Activated CD4-positive, alpha-beta T cell treated with anti-CD3 and anti-CD28 coated beads for 4 hours (primary cell): ENCODE results near the gene FLYWCH2.
"Not testable (repeated sequence)": the region's sequence is repeated elsewhere in the genome, so short reads cannot be mapped to it uniquely, and the experiment has no call there.

Experiments used
- DNase-seq, 2 donors: peaks; one replicate each; pipeline ENCODE4 v3.0.0-alpha.2; 2020

The FLYWCH2 gene

DNA sequence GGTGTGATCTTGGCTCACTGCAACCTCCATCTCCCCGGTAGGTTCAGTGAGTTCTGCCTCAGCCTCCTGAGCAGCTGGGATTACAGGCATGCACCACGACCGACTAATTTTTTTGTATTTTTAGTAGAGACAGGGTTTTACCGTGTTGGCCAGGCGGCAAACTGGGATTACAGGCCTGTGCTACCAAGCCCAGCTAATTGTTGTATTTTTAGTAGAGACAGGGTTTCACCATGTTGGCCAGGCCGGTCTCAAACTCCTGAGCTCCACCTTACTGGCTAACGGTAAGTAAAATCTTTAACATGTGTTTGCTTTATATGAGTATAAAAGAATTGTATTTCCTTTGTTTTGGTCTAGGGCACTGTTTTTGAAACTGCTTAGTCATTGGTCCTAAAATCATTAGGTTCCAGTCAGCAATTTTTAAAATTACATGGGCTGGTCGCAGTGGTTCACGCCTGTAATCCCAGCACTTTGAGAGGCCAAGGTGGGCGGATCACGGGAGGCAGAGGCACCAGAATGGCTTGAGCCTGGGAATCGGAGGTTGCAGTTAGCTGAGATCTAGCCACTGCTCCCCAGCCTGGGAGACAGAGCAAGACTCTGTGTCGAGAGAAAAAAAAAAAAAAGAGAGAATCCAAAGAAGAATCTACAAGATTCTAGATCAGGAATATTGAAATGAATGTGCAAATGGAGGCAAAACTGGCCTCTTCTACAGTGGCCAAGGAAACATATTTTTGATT is 32.3 kb downstream of the FLYWCH2 start:
- no peak for DNase-seq

GRCh38 chr16:2919511-2920255 is 36.7 kb downstream of the FLYWCH2 start:
- DNase-seq, result peak; percentile 34 to 71

- no peak for DNase-seq
These were observed 40.5 kb downstream of the FLYWCH2 start for GRCh38 chr16:2923481-2923880.

DNA sequence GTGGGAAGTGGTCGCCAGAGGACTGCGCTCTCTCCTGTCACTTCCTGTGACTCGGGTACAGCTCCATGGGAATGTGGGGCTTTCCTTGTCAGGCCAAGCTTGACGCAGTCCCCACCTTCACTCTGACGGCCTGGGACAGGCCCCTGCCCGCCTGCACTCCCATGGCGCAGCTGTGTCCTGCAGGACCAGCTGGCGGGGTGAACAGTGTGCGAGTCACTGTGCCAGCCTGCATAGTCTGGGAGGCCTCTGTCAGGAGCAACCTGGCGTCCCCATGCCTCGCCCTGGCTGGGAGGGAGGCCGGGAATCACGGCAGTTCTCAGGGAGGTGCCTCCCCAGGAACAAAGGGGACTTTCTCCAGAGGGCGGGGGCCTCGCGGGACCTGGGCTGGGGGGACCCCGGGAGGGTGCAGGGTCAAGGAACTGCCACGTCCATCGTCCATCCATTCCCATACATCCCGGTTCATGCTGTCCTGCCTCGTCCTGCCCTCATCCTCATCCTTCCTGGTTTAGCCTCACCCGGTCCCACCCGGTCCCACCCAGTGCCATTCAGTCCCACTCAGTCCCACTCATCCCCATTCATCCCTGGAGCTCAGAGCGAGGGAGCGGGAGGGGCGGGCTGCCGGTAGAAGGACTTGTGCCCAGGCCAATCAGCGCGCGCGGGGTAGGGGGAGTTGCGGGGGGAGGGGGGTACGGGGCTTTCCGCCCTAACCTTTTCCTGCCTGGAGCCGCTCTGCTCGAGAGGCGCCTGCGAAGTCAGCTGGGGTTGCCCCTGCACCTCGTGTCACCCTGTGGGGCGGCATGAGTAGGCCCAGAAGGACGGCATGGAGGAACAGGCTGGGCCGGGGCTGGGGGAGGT is 42.1 kb downstream of the FLYWCH2 start:
- DNase-seq, result no peak

- DNase-seq, result no peak
These were observed 43.1 kb downstream of the FLYWCH2 start for GRCh38 chr16:2925951-2926649.

- DNase-seq, result no peak
These were observed 43.6 kb downstream of the FLYWCH2 start for GRCh38 chr16:2926650-2926999.

DNA sequence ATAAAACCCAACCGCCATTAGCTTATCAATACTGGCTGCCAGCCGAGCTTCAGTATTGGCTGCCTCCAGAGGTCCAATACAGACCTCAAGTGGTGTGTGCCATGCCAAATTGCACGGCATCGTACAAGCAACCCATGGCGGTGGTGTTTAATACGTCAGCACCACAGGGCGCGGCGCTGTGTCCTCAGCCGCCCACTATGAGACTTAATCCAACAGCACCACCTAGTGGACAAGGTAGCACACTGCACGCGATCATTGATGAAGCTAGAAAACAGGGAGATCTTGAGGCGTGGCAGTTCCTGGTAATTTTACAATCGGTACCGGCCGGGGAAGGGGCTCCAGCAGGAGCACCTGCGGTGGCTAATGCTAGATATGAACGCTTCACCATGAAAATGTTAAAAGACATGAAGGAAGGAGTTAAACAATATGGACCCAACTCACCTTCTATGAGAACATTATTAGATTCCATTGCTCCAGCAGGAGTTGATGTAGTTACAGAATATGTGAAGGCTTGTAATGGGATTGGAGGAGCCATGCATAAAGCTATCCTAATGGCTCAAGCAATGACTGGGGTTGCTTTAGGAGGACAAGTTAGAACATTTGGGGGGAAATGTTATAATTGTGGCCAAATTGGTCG is 44.1 kb downstream of the FLYWCH2 start:
- peak; percentile 81 to 89 for DNase-seq

GRCh38 chr16:2928151-2928550 is 45.1 kb downstream of the FLYWCH2 start:
- DNase-seq, result not testable (repeated sequence)

- DNase-seq, result no peak
These were observed 45.8 kb downstream of the FLYWCH2 start for GRCh38 chr16:2928796-2929195.

DNA sequence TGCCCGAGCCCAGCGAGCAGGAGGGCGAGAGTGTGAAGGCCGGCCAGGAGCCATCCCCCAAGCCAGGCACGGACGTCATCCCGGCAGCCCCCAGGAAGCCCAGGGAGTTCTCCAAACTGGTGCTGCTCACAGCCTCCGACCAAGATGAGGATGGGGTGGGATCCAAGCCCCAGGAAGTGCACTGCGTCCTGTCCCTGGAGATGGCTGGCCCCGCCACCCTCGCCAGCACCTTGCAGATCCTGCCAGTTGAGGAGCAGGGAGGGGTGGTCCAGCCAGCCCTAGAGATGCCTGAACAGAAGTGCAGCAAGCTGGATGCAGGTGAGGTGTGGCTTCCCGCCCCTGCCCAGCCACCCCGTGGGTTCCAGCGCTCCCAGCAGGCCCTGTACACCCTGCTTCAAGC is 46.7 kb downstream of the FLYWCH2 start:
- no peak for DNase-seq

DNA sequence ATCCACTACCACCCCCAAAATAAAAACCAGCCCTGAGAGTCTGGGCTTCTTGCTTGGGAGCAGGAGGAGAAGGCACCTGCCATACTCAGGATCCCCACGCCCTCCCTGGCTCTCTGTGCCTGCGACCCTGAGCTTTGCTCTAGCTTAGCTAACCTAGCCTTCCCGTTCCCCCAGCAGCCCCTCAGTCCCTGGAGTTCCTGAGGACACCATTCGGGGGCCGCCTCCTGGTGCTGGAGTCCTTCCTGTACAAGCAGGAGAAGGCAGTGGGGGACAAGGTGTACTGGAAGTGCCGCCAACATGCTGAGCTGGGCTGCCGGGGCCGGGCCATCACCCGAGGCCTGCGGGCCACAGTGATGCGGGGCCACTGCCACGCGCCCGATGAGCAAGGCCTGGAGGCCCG is 47.2 kb downstream of the FLYWCH2 start:
- no peak for DNase-seq

GRCh38 chr16:2931231-2931914 is 48.4 kb downstream of the FLYWCH2 start:
- not testable (repeated sequence) for DNase-seq

DNA sequence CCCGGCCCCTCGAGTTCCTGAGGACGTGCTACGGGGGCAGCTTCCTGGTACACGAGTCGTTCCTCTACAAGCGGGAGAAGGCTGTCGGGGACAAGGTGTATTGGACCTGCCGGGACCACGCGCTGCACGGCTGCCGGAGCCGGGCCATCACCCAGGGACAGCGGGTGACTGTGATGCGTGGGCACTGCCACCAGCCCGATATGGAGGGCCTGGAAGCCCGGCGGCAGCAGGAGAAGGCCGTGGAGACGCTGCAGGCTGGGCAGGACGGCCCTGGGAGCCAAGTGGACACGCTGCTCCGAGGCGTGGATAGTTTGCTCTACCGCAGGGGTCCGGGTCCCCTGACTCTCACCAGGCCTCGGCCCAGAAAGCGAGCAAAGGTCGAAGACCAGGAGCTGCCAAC is 50.1 kb downstream of the FLYWCH2 start:
- DNase-seq, result no peak

GRCh38 chr16:2933701-2934100 is 50.7 kb downstream of the FLYWCH2 start:
- no peak for DNase-seq

GRCh38 chr16:2934450-2934849 is 51.4 kb downstream of the FLYWCH2 start:
- DNase-seq, result no peak

- no peak for DNase-seq
These were observed 53.5 kb downstream of the FLYWCH2 start for GRCh38 chr16:2936436-2937011.

GRCh38 chr16:2937170-2937569 is 54.2 kb downstream of the FLYWCH2 start:
- DNase-seq, result no peak

DNA sequence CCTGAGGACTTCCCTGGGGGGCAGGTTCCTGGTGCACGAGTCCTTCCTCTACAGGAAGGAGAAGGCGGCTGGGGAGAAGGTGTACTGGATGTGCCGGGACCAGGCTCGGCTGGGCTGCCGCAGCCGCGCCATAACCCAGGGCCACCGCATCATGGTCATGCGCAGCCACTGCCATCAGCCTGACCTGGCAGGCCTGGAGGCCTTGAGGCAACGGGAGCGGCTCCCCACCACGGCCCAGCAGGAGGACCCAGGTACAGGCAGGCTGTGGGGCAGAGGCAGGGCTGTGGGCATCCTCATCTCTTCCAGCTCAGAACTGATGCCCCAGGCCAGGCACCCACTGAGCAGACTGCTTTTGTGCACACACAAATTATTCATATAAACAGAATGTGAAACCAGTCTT is 55.2 kb downstream of the FLYWCH2 start:
- DNase-seq, result no peak

DNA sequence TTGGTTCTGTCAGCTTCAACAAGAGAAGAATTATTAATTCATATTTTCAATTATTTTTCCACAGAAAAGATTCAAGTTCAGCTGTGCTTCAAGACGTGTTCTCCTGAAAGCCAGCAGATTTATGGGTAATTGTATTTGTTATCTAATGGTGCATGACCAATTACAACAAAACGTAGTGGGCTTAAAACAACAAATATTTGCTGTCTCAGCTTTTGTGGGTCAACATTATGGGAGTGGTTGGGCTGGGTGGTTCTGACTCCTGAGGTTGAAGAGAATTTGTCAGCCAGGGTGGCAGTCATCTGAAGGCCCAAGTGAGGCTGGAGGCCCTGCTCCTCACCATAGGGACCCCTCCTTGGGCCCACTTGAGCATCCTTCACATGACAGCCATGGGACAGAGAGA is 57.0 kb downstream of the FLYWCH2 start:
- no peak for DNase-seq

DNA sequence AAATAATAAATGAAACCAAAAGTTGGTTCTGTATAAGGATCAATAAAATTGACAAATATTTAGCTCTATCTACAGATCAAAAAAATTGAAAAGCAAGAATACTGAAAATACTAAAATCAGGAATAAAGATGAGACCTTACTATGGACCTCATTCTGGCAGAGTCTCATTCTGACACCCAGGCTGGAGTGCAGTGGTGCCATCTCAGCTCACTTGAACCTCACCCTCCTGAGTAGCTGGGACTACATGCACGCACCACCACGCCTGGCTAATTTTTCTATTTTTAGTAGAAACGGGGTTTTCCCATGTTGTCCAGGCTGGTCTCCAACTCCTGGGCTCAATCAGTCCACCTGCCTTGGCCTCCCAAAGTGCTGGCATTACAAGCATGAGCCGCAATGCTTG is 59.0 kb downstream of the FLYWCH2 start:
- no peak for DNase-seq

- DNase-seq, result not testable (repeated sequence)
These were observed 60.7 kb downstream of the FLYWCH2 start for GRCh38 chr16:2943716-2944115.
